ENCODE results near the gene BNIP1.
"Not testable (repeated sequence)": the region's sequence is repeated elsewhere in the genome, so short reads cannot be mapped to it uniquely, and the experiment has no call there.

Gene BNIP1, protein sequence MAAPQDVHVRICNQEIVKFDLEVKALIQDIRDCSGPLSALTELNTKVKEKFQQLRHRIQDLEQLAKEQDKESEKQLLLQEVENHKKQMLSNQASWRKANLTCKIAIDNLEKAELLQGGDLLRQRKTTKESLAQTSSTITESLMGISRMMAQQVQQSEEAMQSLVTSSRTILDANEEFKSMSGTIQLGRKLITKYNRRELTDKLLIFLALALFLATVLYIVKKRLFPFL

DNA sequence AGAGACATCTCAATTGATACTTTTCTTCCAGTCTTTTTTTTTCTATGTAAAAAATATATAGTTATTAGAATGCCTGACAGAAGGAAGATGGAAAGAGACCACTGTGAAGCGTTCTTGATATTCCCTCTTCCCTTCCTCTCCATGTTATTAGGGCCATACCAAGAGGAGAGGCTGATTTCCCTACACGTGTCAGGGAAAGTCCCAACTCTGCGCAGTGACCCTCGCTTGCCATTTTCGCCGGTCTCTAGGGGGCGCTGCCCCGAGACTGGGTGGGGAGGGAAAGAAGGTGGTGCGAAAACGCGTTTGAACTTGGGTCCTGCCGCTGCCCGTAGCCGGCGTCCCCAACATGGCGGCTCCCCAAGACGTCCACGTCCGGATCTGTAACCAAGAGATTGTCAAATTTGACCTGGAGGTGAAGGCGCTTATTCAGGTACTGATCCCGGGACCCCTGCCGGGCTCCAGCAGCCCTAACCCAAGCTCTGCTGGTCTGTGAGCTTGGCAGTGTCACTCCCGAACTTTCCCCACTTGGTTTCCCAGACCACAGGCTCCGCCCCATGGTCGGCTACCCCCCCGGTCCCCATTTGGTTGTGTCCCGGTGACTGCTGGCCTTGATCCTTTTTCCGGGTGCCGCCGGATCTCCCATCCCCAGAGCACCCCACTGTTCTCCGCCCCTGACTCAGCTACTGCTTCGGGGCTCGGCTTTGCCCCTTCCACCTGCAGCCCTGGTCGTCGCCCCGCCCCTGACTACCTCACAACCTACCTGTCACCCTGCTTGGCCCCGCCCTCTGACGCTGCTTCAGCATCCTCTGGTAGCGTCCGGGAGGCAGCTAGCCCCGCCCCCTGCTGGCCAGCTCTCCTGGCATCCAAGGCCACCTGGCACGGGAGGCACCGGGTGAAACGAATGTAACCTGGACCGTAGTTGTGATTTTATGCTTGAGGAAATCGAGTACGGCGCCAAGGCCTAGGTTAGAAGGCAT is at the start of gene BNIP1:
BNIP1 (plus strand) TSS at position 332 of the 977 bp plus-strand sequence; CDS start at position 347, 15 bp downstream.
- peak; percentile 87 for DNase-seq

DNA sequence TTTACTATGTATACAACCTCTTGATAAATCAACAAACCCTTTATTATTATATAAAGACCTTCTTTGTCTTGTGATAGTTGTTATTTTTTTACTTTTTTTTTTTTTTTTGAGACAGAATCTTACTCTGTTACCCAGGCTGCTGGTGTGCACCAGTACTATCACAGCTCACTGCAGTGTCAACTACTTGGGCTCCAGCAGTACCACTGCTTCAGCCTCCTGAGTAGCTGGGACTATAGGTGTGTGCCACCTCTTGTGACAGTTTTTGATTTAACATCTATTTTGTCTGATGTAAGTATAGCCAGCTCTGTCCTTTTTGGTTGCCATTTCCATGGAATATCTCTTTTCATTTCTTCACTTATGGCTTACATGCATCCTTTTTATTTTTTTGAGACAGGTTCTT is 45.5 kb upstream of the BNIP1 start:
- no peak for DNase-seq

DNA sequence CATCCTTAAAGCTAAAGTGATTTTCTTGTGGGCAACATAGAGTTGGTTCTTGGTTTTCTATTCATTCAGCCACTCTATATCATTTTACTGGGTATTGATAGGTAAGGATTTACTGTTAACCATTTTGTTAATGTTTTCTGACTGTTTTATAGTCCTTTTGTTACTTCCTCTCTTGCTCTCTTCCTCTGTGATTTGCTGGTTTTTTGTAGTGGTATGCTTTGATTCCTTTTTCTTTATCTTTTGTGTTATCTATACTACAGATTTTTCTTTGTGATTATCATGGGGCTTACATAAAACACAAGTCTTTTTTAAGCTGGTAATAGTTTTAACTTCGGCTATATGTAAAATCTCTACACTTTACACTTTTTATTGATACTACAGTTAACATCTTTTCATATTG is 44.9 kb upstream of the BNIP1 start:
- no peak for DNase-seq

DNA sequence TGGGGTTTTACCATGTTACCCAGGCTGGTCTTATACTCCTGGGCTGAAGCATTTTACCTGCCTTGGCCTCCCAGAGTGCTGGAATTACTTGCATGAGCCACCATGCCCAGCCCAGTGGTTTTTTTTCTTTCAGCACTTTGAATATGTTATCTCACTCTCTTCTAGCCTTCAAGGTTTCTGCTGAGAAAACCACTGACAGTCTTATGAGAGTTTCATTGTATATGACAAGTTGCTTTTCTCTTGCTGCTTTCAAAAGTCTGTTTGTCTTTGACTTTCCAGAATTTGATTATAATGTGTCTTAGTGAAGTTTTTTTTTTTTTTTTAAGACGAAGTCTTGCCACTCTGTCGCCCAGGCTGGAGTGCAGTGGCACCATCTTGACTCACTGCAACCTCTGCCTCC is 43.1 kb upstream of the BNIP1 start:
- DNase-seq = no peak

DNA sequence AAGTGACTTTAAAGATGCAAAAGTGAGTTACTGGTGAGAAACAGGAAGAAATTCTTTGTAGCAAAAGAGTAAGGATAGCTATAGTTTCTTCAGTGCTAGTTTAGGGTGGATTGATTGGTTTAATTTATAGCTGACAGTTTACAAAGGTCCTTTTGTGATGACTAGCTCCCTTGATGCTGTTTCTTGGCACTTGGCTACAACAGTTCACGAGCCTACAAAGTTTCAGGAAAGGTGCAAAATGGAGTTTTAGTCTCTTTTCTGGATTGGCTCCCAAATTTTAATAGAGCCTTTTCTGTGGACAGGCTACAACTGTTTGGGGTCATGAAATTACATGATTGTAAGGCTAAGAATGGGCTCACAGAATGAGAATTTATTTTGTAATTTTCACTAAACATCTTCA is 40.9 kb upstream of the BNIP1 start:
- no peak for DNase-seq

DNA sequence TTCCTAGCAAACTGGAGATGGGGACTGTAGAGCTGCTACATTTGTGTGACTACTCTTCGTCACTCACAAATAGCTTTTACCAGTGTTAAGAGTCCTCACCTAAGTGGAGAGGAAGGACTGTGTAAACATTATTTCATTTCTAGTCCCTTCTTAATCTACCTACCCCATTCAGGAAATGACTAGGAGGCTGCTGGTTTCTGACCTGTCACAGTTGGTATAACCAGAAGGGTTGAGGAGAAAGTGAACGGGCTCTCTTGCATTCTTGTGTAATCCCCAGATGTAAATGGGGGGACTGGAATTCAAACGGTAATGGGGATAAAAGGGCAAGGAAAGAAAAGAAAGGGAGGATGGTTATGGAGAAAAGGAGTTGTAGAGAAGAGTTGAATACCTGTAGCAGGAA is 35.4 kb upstream of the BNIP1 start:
- DNase-seq = no peak

DNA sequence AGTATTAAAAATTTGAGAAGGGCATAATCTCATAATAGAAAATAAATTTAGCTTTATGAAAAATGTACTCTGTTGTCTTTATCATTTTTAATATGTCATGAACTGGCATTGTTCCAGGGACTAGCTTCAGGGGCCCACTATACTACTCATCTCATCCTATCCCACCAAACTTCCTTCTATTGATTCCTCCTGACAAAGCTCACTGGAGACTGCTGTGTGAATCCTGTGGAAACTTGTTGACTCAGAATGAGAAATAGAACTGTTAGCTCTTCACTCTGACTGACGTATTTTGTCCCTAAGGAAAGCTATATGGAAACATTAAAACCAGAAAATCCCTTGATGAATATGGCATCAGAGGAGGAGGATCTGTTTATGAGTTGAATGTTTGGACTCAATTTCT is 29.8 kb upstream of the BNIP1 start:
- DNase-seq = no peak

DNA sequence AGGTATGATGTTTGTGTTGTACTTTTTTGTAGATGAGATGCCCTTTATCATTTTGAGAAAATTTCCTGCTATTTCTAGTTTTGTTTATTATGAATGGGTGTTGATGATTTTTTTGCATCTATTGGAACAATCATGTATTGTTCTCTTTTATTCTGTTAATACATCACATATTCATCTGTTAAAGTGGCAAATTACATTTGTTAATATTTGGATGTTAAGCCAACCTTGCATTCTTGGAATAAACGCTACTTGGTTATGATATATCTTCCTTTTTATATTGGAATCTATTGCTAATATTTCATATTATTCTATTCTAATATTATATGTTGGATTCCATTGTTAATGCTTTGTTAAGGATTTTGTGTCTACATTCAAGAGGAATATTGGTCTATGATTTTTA is 24.6 kb upstream of the BNIP1 start:
- no peak for DNase-seq

DNA sequence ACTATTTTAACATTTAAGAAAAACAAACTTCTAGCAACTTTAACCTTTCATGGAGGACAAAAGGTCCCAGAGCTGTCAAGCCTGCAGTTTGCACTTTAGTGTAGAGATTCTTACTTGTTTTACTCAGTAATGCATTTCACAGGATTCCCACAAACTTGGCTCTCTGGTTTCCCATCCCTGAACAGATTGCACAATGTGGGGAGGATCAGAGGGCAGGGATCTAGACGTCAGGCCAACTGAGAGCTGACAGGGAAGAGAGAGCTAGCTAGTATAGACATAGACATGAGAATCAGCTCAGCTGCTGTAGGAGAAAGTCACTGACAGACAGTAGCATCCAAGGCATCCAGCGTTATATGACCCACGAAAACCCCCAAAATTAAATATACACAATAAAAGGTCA is 20.9 kb upstream of the BNIP1 start:
- no peak for DNase-seq

DNA sequence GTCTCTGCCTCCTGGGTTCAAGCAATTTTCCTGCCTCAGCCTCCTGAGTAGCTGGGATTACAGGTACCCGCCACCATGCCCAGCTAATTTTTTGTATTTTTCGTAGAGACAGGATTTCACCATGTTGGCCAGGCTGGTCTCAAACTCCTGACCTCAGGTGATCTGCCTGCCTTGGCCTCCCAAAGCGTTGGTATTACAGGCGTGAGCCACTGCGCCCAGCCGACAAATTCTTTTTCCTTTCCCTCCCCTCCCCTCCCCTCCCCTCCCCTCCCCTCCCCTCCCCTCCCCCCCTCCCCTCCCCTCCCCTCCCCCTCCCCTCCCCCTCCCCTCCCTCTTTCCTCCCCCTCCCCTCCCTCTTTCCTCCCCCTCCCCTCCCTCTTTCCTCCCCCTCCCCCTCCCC is 12.2 kb upstream of the BNIP1 start:
- not testable (repeated sequence) for DNase-seq

DNA sequence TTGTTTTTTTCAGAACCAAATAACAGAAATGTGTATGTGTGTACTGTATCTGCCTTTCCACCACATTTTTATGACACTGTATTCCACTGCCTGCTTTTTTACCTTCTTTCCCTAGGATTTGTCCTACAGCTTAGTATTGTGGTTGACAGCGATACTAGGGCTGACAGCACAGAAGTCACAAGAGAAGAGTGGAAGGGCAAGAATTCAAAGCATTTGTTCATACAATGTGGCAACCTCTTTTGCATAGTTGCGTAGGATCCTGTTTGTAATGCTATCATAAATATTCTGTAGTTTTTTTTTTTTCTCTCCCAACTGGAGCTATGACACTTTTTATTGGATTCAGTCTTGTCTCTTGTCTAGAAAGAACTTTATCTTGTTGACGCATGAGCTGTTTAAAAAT is 5.6 kb upstream of the BNIP1 start:
- no peak for DNase-seq

DNA sequence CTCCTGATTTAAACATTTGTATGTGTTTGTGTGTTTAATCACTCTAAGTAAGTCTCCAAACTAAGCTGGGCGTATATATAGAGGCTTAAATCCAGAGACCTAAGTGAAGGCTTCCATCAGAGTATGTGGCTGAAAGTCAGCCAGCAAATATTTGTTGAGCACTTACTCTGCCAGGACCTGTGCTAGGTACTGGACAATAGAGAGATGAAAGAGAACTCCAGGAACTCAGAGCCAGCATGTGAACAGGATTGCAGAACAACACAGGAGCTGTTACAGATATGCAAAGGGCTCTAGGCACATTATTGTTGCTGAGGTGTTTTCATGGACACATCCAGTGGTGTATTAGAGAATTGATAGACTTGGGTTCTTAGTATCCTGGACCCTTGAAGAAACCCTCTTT is 4.7 kb upstream of the BNIP1 start:
- DNase-seq = no peak

DNA sequence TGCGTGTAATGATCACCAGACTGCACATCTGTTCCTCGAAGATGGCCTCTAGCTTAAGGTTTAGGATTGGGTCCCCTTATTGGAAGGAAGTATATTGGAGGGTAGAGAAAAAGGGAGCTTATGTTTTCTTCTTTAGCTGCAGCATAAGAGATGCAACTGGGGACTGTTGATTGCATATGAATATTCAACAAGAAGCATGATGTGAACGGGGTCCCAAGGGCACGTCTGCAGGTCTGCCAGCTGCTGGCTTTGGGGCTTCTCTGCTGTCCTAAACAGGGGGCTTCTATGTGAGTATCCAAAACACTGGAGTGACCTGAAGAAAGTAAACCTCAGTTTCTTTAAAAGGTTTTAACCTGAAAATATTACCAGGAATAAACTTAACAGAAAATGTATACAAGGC is 3.6 kb upstream of the BNIP1 start:
- no peak for DNase-seq

DNA sequence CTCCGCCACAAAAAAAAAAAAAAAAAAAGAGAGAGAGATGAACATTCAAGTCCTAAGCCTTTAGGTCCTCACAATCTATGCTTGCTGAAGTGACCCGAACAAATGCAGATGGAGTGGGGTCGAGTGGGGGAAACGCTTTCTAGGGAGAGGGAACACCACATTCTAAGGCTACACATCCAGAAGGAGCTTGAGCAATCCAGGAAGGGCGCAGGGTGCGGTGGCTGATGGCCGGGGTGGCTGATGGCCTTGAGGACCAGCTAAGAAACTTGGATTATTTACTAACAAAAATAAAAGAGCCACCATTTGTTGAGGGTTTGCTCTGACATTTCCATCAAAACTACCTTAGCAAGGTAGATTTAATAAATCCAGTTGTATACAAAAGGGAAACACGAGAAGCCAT is 764 bp upstream of the BNIP1 start:
- no peak for DNase-seq

DNA sequence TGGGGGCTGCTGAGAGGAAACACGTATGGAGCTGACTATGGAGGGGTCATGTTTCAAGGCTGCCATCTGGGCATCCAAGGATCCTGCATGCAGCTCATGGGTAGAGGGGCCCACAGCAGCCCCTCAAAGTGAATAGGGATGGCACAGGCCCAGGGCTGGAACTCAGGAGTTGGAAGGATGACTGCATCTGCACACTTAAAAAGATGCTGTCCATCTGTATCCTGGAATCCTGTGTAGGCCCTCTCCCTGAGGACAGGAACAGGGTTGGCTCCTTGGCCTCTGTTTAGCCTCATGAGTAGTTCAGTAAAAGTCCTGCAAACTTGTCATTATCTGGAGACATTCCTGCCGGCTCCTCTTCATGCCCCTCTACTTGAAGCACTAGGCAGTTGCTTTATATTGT is 4.0 kb downstream of the BNIP1 start:
- no peak for DNase-seq

DNA sequence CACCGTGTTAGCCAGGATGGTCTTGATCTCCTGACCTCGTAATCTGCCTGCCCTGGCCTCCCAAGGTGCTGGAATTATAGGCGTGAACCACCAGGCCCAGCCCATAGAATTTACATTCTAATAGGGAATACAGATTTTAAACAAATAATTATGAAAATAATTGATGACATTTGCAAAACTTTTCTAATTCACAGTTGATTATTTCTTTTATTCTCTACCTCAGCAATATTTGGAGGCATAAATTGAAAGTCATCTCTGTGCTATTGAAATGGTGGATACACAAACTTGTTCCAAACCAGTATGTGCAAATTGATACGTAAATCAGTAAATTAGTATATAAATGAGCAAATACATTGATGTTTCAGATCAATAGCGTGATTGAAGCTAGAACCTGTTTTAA is 8.2 kb downstream of the BNIP1 start:
- no peak for DNase-seq

DNA sequence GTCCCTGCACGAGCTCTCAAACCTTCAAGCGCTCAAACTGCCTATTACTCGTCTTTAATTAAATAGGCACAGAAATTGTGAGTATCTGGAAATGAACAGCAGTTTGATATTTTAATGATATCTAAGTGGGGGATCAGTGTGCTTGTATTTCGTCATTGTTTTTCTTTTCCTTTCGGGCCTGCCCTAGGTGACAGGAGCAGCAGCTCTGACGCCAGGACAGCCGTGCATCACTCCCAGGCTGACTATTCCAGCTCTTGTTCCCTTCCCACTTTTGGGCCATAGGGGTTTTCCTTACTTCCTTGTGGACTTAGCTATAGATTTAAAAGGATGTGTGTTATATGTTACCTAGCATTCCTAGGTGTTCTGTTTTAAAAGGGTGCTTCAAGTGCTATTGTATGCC is 9.5 kb downstream of the BNIP1 start:
- DNase-seq = no peak

DNA sequence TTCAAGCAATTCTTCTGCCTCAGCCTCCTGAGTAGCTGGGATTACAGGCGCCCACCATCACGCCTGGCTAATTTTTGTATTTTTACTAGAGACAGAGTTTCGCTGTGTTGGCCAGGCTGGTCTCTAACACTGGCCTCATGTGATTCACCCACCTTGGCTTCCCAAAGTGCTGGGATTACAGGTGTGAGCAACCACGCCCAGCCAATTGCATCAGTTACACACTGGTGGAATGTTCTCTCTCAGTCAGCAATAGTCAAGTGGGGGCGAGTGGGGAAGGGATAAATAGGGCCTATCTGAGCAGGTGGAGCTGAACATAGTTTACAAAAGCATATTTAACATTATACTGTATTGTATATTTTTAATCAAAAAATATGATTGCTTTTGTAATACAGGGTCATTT is 10.3 kb downstream of the BNIP1 start:
- not testable (repeated sequence) for DNase-seq

DNA sequence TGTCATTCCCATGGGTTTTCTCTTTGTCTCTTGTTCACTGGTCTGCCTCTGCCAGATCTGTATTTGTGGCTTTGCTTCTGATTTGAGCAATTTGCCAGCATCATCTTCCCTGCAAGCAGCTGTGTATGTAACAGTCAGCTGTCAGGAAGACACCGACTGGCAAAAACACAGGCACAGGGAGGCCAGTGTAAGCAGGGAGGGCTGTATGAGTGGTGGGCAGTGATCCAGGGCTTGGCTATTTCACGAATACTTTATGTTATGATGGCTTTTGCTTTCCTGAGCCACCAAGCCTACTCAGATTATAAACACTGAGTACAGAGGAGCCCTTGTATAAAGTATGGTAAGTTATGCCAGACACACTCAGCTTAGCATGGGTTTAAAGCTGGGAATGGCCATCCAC is 11.6 kb downstream of the BNIP1 start:
- DNase-seq = no peak

DNA sequence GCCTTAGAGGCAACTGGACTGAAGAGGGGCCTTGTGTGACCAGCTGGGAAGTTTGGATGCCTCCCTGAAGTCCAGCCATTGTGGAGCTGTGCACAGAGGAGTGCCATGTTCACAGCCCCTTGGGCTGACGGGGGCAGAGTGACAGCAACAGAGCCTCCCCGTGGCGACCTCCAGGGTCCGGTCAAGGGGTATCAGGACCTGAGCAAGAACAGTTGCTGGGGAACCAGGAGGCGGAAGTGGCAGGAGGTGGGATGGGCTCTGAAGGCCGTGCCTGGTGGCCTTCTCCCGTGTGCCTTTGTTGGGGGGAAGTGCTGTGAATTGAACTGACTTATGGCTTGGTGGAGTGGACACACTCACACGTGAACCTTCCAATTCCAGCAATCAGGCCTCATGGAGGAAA is 14.0 kb downstream of the BNIP1 start:
- no peak for DNase-seq

DNA sequence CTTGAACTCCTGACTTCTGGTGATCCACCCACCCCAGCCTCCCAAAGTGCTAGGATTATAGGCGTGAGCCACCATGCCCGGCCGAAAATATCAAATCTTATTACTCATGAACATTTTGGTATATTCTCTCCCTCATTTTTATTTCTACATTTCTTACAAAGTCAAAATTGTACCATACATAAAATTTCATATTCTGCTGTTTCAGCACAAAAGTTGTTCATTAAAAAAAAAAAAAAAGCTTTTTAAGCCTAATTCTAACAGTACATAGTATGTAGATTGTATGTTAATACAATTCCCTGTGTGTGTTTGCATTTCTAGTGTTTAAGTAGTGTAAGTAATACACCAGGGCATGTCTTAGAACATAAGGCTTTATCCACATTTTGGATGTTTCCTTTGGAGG is 14.9 kb downstream of the BNIP1 start:
- DNase-seq = no peak

DNA sequence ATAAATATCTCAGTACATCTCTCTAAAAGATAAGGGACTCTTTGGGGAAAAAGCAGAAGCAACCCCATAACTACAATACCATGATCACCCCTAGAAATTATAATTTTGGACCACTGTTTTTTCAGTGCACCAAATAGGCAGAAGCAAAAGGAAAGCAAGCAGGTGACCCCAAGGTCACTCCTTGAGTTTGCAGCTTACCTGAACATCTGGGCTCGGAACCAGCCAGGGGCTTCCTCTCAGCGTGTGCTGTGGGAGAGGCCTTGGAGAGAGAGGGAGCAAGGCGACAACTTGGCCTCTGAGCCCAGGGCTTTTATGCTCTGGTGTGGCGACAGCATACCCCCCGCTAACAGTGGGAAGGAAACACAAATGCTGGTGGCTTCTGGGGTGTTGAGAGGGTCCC is 16.8 kb downstream of the BNIP1 start:
- DNase-seq = no peak

DNA sequence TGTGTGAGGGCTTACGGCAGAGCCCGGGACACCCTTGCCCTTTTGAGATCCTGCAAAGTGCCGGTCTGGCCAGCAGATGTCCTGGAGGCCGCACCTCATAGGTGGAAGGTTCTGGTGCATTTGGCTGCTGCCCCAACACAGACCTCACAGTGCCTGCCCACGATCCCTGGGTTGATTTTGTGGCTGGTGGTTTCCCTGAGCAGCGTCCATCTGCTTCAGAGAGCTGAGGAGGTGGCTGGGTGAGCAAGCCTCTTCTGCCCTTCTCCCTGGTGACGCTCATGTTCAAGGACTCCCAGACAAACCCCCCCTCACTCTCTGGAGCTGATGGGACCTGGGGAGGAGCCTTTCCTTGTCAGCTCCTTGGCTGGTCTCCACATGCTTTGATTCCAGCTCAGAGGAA is 18.9 kb downstream of the BNIP1 start:
- DNase-seq = no peak

DNA sequence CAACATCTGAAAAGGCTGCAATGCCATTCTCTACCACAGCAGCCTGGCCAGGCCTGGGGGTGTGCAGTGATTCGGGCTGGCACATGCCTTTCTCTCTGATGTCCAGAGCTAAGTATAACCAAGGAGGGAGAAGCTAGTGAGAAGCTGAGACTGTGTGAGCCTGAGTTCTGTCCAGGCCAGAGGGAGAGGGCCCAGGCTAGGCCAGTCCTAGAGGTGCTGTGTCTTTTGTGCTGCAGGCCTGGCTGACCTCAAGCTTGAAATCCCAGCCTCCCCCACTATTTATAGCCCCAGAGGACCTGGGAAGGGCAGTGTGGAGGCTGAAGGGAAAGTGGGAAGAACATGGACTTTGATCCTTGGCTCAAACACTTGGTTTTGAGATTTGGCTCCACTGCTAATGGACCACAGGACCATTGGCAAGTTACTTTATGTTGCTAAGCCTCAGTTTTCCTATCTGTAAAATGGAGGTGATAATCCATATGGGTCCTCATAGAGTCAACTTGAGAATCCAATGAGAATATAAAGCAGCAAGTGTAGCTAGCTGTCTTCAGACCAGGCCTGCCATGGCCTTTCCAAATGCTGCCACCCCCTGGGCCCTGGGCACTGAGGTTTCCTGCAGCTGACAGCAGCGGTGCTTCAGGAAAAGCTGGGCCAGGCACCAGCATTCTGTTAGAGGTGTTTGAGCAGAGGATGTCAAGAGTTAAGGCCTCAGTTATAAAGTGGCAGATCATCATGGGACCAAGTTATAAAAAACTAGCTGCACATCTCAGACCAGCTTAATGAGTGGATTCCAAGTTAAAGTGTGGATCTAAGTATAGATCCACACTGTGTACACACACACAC is 21.1 kb downstream of the BNIP1 start:
- DNase-seq = no peak

All from NCI-H2227 treated with DMSO at 0.1 percent for 48 hours (cell line).